K562 treated with DMSO at 1 percent for 24 hours (cell line): ENCODE data around the gene SELPLG. TPM values are rescaled to one million over a fixed set of nuclear protein-coding genes. Genes with fewer than 3 reads are reported as not detected.

Source experiments
- total RNA-seq: library from RNA; unstranded; fragments of 300-600 nt; gene quantifications from 2 replicates; pipeline ENCODE4 v1.2.3, GENCODE V29; 2022; ENCODE audit warnings: low read depth; ENCODE audit not compliant: insufficient read depth

SELPLG gene
- total RNA-seq: 2.0 and 2.6 TPM in 2 replicates

GRCh38 chr12:108633534-108634248 is at the start of gene SELPLG:
TSS of gene SELPLG (minus strand) at chr12:108633894. CDS start at chr12:108624307, 9,587 bp downstream.

GRCh38 chr12:108597559-108598471 is 35.9 kb downstream of the SELPLG start, which contains the start of gene TMEM119:
TSS of gene TMEM119 (minus strand) at chr12:108598084. CDS start at chr12:108592383, 5,701 bp downstream.

Other genes with a start within 250 kb of the SELPLG start
- gene FICD, start 118.6 kb downstream of the SELPLG start, total RNA-seq: 4.4 and 5.0 TPM in 2 replicates
- 29.7 and 34.9 TPM in 2 replicates for gene SART3, start 72.7 kb downstream of the SELPLG start, total RNA-seq
- gene ISCU, start 71.3 kb downstream of the SELPLG start, total RNA-seq: 95.3 and 104 TPM in 2 replicates
- gene TMEM119, start 35.8 kb downstream of the SELPLG start, total RNA-seq: not detected in 2 replicates
- 67.1 and 76.6 TPM in 2 replicates for gene CORO1C, start 97.6 kb upstream of the SELPLG start, total RNA-seq
- 8.7 and 12.0 TPM in 2 replicates for gene SSH1, start 223.7 kb upstream of the SELPLG start, total RNA-seq
- gene DAO, start 246.2 kb upstream of the SELPLG start, total RNA-seq: not detected in 2 replicates